DOHH2 (cell line): ENCODE measurements around the gene TANGO2.

ENCODE experiments used
- CTCF ChIP-seq: fragments of 200-600 bp; sonication (generic); IDR thresholded peaks from one replicate; pipeline ENCODE4 v1.5.1; 2014; ENCODE audit warnings: antibody characterized with exemption, mild to moderate bottlenecking, low read depth, low read length; ENCODE audit not compliant: poor library complexity, severe bottlenecking
- EZH2phosphoT487 ChIP-seq: fragments of 200-600 bp; sonication (generic); IDR thresholded peaks from 2 replicates; pipeline ENCODE4 v1.6.1; 2017; ENCODE audit warnings: borderline replicate concordance, mild to moderate bottlenecking, antibody characterized with exemption, low read length, moderate library complexity, mixed read lengths

- TF ChIP-seq CTCF: no peak
- no peak for TF ChIP-seq EZH2phosphoT487
Observed at GRCh38 chr22:20109411-20110358, 88.8 kb downstream of the TANGO2 start.
